Liver (tissue), 9 donors: Measurements from ENCODE around the gene FBN3. TPM values are rescaled to one million over a fixed set of nuclear protein-coding genes. Genes with fewer than 3 reads are reported as not detected.

Experiments used
- DNase-seq: peaks from one replicate; pipeline ENCODE4 v3.0.0-alpha.2; 2017; ENCODE audit warnings: low spot score
- H3K27ac ChIP-seq, 2 donors: one replicate each; pipeline ENCODE4 v1.7.0; 2013; ENCODE audit warnings: inconsistent platforms in 2 of 2, low read length in 2 of 2, control low read depth in 1 of 2, low read depth in 1 of 2, mild to moderate bottlenecking in 1 of 2
- H3K27me3 ChIP-seq, 4 donors: one replicate each; pipeline versions ENCODE4 v1.6.1 to v1.7.0; 2013; ENCODE audit warnings: low read length in 3 of 4, inconsistent platforms in 1 of 4, mild to moderate bottlenecking in 1 of 4, moderate library complexity in 1 of 4; ENCODE audit not compliant: control insufficient read depth in 4 of 4, insufficient read depth in 4 of 4
- H3K36me3 ChIP-seq, 4 donors: one replicate each; pipeline versions ENCODE4 v1.6.1 to v1.7.0; 2013; ENCODE audit warnings: low read length in 3 of 4, mild to moderate bottlenecking in 3 of 4, low read depth in 1 of 4, moderate library complexity in 1 of 4; ENCODE audit not compliant: control insufficient read depth in 4 of 4, insufficient read depth in 3 of 4
- H3K4me1 ChIP-seq, 4 donors: one replicate each; pipeline versions ENCODE4 v1.6.1 to v1.7.0; 2013; ENCODE audit warnings: low read length in 3 of 4, mild to moderate bottlenecking in 3 of 4, moderate library complexity in 1 of 4; ENCODE audit not compliant: control insufficient read depth in 4 of 4, insufficient read depth in 4 of 4
- H3K4me3 ChIP-seq, 3 donors: one replicate each; pipeline versions ENCODE4 v1.6.1 to v1.7.0; 2013; ENCODE audit warnings: low read length in 3 of 3, control low read depth in 1 of 3, low read depth in 1 of 3, mild to moderate bottlenecking in 1 of 3
- H3K9ac ChIP-seq, 2 donors: one replicate each; pipeline ENCODE4 v1.7.0; 2013; ENCODE audit warnings: low read length in 2 of 2, mild to moderate bottlenecking in 2 of 2, moderate library complexity in 2 of 2, control low read depth in 1 of 2, low read depth in 1 of 2
- H3K9me3 ChIP-seq, 4 donors: one replicate each; pipeline versions ENCODE4 v1.6.1 to v1.7.0; 2013; ENCODE audit warnings: low read length in 3 of 4; ENCODE audit not compliant: control insufficient read depth in 4 of 4
- CTCF ChIP-seq: fragments of 150-350 bp; IDR thresholded peaks from 2 replicates; pipeline ENCODE4 v1.5.1; 2017; ENCODE audit warnings: improper control_type of control experiment, low read depth, low read length; ENCODE audit not compliant: missing input control
- EGR1 ChIP-seq, 2 donors: IDR thresholded peaks; 2 replicates each; pipeline ENCODE4 v1.6.1; 2016 to 2018; ENCODE audit warnings: antibody characterized with exemption in 2 of 2, low read depth in 2 of 2
- FOXA1 ChIP-seq: IDR thresholded peaks from 2 replicates; pipeline ENCODE4 v1.6.1; 2016; ENCODE audit warnings: antibody characterized with exemption
- FOXA2 ChIP-seq: IDR thresholded peaks from 2 replicates; pipeline ENCODE4 v1.6.1; 2016; ENCODE audit warnings: antibody characterized with exemption
- GABPA ChIP-seq, 2 donors: IDR thresholded peaks in 1 of 2; conservative IDR thresholded peaks in 1 of 2; 2 replicates each; pipeline ENCODE4 v1.6.1; 2016; ENCODE audit warnings: antibody characterized with exemption in 2 of 2, mild to moderate bottlenecking in 1 of 2, moderate library complexity in 1 of 2
- HNF4A ChIP-seq, 2 donors: conservative IDR thresholded peaks; 2 replicates each; pipeline ENCODE4 v1.6.1; 2016; ENCODE audit warnings: antibody characterized with exemption in 2 of 2, mild to moderate bottlenecking in 2 of 2
- HNF4G ChIP-seq: IDR thresholded peaks from 2 replicates; pipeline ENCODE4 v1.6.1; 2016; ENCODE audit warnings: antibody characterized with exemption
- JUND ChIP-seq, 2 donors: IDR thresholded peaks; 2 replicates each; pipeline ENCODE4 v1.6.1; 2016; ENCODE audit warnings: antibody characterized with exemption in 2 of 2
- MAX ChIP-seq: IDR thresholded peaks from 2 replicates; pipeline ENCODE4 v1.6.1; 2016; ENCODE audit warnings: antibody characterized with exemption
- NR2F2 ChIP-seq: IDR thresholded peaks from 2 replicates; pipeline ENCODE4 v1.6.1; 2016; ENCODE audit warnings: antibody characterized with exemption
- RAD21 ChIP-seq, 2 donors: IDR thresholded peaks; 2 replicates each; pipeline ENCODE4 v1.6.1; 2016; ENCODE audit warnings: antibody characterized with exemption in 2 of 2, mild to moderate bottlenecking in 2 of 2
- TAF1 ChIP-seq: conservative IDR thresholded peaks from 2 replicates; pipeline ENCODE4 v1.6.1; 2016; ENCODE audit warnings: antibody characterized with exemption, mild to moderate bottlenecking
- YY1 ChIP-seq: IDR thresholded peaks from 2 replicates; pipeline ENCODE4 v1.6.1; 2016; ENCODE audit warnings: antibody characterized with exemption, mild to moderate bottlenecking
- ZBTB33 ChIP-seq: IDR thresholded peaks from 2 replicates; pipeline ENCODE4 v1.6.1; 2016; ENCODE audit warnings: antibody characterized with exemption
- WGBS: extraction: QIAGEN DNeasy Blood & Tissue Kit; methylation state at CpG from one replicate; pipeline ENCODE4 v1.1.7; 2013; 5-methylcytosine and 5-hydroxymethylcytosine counted together
- polyA plus RNA-seq, 2 donors: library from polyadenylated mRNA; stranded (reverse) in 1 of 2; unstranded in 1 of 2; fragments of 200-250 nt in 1 of 2; fragments of >200 nt in 1 of 2; fragmentation: Nextera tagmentation in 1 of 2; extraction: Ambion mirVana in 1 of 2; gene quantifications; one replicate each; pipeline versions ENCODE4 v1.2.1 to v1.2.3, GENCODE V29; 2013 to 2015
- total RNA-seq, 2 donors: library from RNA; depleted of rRNA; stranded (reverse); fragments of >200 nt; gene quantifications; one replicate each; pipeline ENCODE4 v1.2.3, GENCODE V29; 2014
- TF ChIP-seq, protein P1 (sequence below): IDR thresholded peaks from 2 replicates; pipeline ENCODE4 v1.6.1; 2016; ENCODE audit warnings: antibody characterized with exemption, mild to moderate bottlenecking
- donor health status: healthy.
- donor health status: healthy.
- donor health status: healthy.
- donor health status: healthy.
- donor health status: healthy.

Gene FBN3
- total and polyA plus RNA-seq, 4 donors = under 0.01 to 0.61 (median 0.08) TPM; not detected in 1

DNA sequence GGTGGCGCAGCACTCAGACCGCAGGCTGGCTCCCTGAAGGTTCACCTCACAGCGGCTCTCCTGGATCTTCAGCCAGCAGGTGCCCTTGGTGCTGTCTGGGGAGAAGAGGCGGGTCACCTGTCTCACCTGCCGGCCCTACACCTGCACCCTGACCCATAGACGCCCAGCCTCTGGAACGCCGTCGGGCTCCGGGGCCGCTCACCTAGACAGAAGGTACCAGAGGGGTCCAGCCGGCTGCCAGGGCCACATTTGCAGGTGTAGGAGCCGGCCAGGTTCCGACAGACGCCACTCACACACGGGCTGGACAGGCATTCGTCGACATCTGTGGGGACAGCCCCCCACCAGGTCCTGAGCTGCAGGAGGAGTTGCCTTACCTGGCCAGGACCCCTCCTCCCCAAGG is 22.9 kb downstream of the FBN3 start:
- no peak for DNase-seq
- Histone ChIP-seq H3K4me3 (no peak overlapping the region), H3K9me3 (no peaks in the 10 kb centered on the region), H3K9ac (no peak overlapping the region), H3K4me1 (no peaks in the 10 kb centered on the region), H3K27ac (no peak overlapping the region), H3K36me3 (no peaks in the 10 kb centered on the region), H3K27me3 (no peaks in the 10 kb centered on the region)
- WGBS = 96% methylated on average over 18 of the region's 18 CpGs
- TF ChIP-seq FOXA2 = no peak

DNA sequence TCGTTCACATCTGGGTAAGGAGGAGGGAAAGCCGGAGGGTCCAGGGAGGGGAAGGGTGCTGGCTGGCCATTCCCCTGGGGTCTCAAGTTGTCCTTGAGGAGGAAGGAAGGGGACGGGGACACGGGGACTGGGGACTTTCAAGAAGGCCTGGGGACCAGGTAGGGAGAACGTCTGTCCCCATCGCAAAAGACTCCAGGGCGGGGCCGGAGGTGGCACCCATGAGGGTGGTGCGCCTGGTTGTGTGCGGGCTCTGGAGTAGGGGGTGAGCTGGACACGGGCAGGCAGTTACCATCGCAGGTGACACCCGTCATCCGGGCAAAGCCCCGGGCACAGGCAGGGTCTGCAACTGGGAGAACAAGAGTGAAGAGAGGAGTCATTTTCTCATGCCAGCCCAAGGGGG is 23.4 kb downstream of the FBN3 start:
- Histone ChIP-seq H3K4me3 (no peak overlapping the region), H3K27me3 (no peaks in the 10 kb centered on the region), H3K4me1 (no peaks in the 10 kb centered on the region), H3K9ac (no peak overlapping the region), H3K27ac (no peak overlapping the region), H3K9me3 (no peaks in the 10 kb centered on the region), H3K36me3 (no peaks in the 10 kb centered on the region)
- no peak for DNase-seq
- WGBS = 87% methylated on average over 15 of the region's 15 CpGs
- TF ChIP-seq EGR1 (IDR thresholded peaks at IDR 0.05; ENCODE audit: low read depth in 2 of 2) = no peak
- no peak for TF ChIP-seq HNF4A (conservative IDR thresholded peaks at IDR 0.05)

- no peaks in the 10 kb centered on the region for H3K36me3 ChIP-seq
- H3K4me1 ChIP-seq = no peaks in the 10 kb centered on the region
- TF ChIP-seq RAD21 (IDR thresholded peaks at IDR 0.05) (no peak), HNF4G (no peak), FOXA2 (no peak), ZBTB33 (no peak), TAF1 (no peak), EGR1 (IDR thresholded peaks at IDR 0.05; ENCODE audit: low read depth in 2 of 2) (no peak), FOXA1 (no peak), HNF4A (conservative IDR thresholded peaks at IDR 0.05) (no peak), GABPA (IDR thresholded peaks at IDR 0.05 in 1 of 2, conservative IDR thresholded peaks at IDR 0.05 in 1 of 2) (no peak), YY1 (no peak), MAX (no peak), JUND (IDR thresholded peaks at IDR 0.05) (no peak), NR2F2 (no peak), CTCF (no peak)
- TF ChIP-seq, protein P1, sequence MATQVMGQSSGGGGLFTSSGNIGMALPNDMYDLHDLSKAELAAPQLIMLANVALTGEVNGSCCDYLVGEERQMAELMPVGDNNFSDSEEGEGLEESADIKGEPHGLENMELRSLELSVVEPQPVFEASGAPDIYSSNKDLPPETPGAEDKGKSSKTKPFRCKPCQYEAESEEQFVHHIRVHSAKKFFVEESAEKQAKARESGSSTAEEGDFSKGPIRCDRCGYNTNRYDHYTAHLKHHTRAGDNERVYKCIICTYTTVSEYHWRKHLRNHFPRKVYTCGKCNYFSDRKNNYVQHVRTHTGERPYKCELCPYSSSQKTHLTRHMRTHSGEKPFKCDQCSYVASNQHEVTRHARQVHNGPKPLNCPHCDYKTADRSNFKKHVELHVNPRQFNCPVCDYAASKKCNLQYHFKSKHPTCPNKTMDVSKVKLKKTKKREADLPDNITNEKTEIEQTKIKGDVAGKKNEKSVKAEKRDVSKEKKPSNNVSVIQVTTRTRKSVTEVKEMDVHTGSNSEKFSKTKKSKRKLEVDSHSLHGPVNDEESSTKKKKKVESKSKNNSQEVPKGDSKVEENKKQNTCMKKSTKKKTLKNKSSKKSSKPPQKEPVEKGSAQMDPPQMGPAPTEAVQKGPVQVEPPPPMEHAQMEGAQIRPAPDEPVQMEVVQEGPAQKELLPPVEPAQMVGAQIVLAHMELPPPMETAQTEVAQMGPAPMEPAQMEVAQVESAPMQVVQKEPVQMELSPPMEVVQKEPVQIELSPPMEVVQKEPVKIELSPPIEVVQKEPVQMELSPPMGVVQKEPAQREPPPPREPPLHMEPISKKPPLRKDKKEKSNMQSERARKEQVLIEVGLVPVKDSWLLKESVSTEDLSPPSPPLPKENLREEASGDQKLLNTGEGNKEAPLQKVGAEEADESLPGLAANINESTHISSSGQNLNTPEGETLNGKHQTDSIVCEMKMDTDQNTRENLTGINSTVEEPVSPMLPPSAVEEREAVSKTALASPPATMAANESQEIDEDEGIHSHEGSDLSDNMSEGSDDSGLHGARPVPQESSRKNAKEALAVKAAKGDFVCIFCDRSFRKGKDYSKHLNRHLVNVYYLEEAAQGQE = no peak
- H3K4me3 ChIP-seq = no peak overlapping the region
- DNase-seq = no peak
- WGBS = 90% methylated on average over 22 of the region's 22 CpGs
- H3K9me3 ChIP-seq = no peaks in the 10 kb centered on the region
- H3K9ac ChIP-seq = no peak overlapping the region
- H3K27ac ChIP-seq = no peak overlapping the region
- H3K27me3 ChIP-seq = no peaks in the 10 kb centered on the region
These were observed 25.7 kb downstream of the FBN3 start for GRCh38 chr19:8123683-8124082.
